Endothelial cell of umbilical vein (primary cell): ENCODE results near the gene TLCD3B.

ENCODE experiments used
- CTCF ChIP-seq, 2 donors: IDR thresholded peaks; 1 replicate in 1 of 2; 2 replicates in 1 of 2; pipeline ENCODE4 v1.5.1; 2011; ENCODE audit warnings: low read length in 2 of 2, mild to moderate bottlenecking in 2 of 2, moderate library complexity in 2 of 2, control low read depth in 1 of 2, inconsistent platforms in 1 of 2, low read depth in 1 of 2; ENCODE audit not compliant: insufficient read depth in 1 of 2; ENCODE audit errors: extremely low read depth in 1 of 2
- EZH2 ChIP-seq: IDR thresholded peaks from 2 replicates; pipeline ENCODE4 v1.6.1; 2012; ENCODE audit warnings: borderline replicate concordance, low read depth, mild to moderate bottlenecking, moderate library complexity, low read length, inconsistent platforms; ENCODE audit not compliant: severe bottlenecking
- FOS ChIP-seq: IDR thresholded peaks from 2 replicates; pipeline ENCODE4 v1.6.1; 2011; ENCODE audit warnings: mild to moderate bottlenecking, low read length, moderate library complexity, borderline replicate concordance; ENCODE audit not compliant: insufficient read depth
- GATA2 ChIP-seq: IDR thresholded peaks from 2 replicates; pipeline ENCODE4 v1.7.0; 2011; ENCODE audit warnings: low read depth, mild to moderate bottlenecking, moderate library complexity, mixed read lengths, low read length; ENCODE audit not compliant: insufficient read length, insufficient read depth
- JUN ChIP-seq: IDR thresholded peaks from 2 replicates; pipeline ENCODE4 v1.6.1; 2011; ENCODE audit warnings: borderline replicate concordance, low read depth; ENCODE audit not compliant: insufficient read length, insufficient read depth
- MAX ChIP-seq: IDR thresholded peaks from 2 replicates; pipeline ENCODE4 v1.6.1; 2011; ENCODE audit not compliant: insufficient read depth, insufficient read length
- MYC ChIP-seq: IDR thresholded peaks from one replicate; pipeline ENCODE4 v1.6.1; 2011; ENCODE audit warnings: mild to moderate bottlenecking, low read depth, low read length
- POLR2A ChIP-seq: IDR thresholded peaks from 2 replicates; pipeline ENCODE4 v1.6.1; 2012; ENCODE audit warnings: low read depth, mild to moderate bottlenecking, control low read depth, low read length
- POLR2AphosphoS5 ChIP-seq: IDR thresholded peaks from 2 replicates; pipeline ENCODE4 v1.6.1; 2012; ENCODE audit warnings: low read depth, mild to moderate bottlenecking, control low read depth, low read length, moderate library complexity; ENCODE audit not compliant: insufficient read depth

GRCh38 chr16:30077656-30078055, 46.6 kb upstream of the TLCD3B start:
- no peak for TF ChIP-seq CTCF (IDR thresholded peaks at IDR 0.05; ENCODE audit: extremely low read depth in 1 of 2, insufficient read depth in 1 of 2, low read depth in 1 of 2, low read length in 2 of 2)
- no peak for TF ChIP-seq JUN
- TF ChIP-seq MYC = no peak
- TF ChIP-seq POLR2A = no peak
- no peak for TF ChIP-seq POLR2AphosphoS5
- TF ChIP-seq MAX = no peak
- TF ChIP-seq EZH2 = no peak
- TF ChIP-seq GATA2 = no peak
- TF ChIP-seq FOS = no peak
